ENCODE results near the gene ZNF564.

ZNF564 gene

GRCh38 chr19:12478234-12478941 is 72.9 kb downstream of the ZNF564 start:
- H4K20me1 ChIP-seq (ENCODE audit: insufficient read depth, low read length) = no peaks in the 10 kb centered on the region
- H3K9me2 ChIP-seq (ENCODE audit: low read depth, low read length) = no peaks in the 10 kb centered on the region
- no peak for TF ChIP-seq CTCF (IDR thresholded peaks at IDR 0.05; ENCODE audit: low read length)
- TF ChIP-seq EZH2 (IDR thresholded peaks at IDR 0.05; ENCODE audit: borderline replicate concordance, low read length) = no peak
- peaks cover 22% of the 10 kb centered on the region; the same call in 1 of the 2 replicates for H3K9me3 ChIP-seq (ENCODE audit: low read length)
- no peak overlapping the region for H3K27ac ChIP-seq (ENCODE audit: low read depth, low read length, poor library complexity, severe bottlenecking)
- H3K4me2 ChIP-seq (ENCODE audit: low read length) = no peak overlapping the region
- H3F3A ChIP-seq (ENCODE audit: insufficient read depth, low read length) = no peaks in the 10 kb centered on the region
- no peaks in the 10 kb centered on the region for H3K27me3 ChIP-seq (ENCODE audit: insufficient read depth, low read length)
- no peak overlapping the region for H3K9ac ChIP-seq (ENCODE audit: low read length)
- no peaks in the 10 kb centered on the region for H3K79me2 ChIP-seq (ENCODE audit: insufficient read depth, low read length)
- no peaks in the 10 kb centered on the region for H3K36me3 ChIP-seq (ENCODE audit: insufficient read depth, low read length)
- no peak overlapping the region for H3K4me3 ChIP-seq (ENCODE audit: low read depth, low read length, poor library complexity, severe bottlenecking)
- H3K4me1 ChIP-seq (ENCODE audit: insufficient read depth, low read length, severe bottlenecking) = peaks cover 14% of the 10 kb centered on the region
- H2AFZ ChIP-seq (ENCODE audit: low read length) = no peak overlapping the region
